GM19328 (cell line): Measurements from ENCODE around the gene CD58.
A peak's percentile ranks its signal among the peaks of the same experiment; 100 is the strongest.
"Not testable (repeated sequence)": the region's sequence is repeated elsewhere in the genome, so short reads cannot be mapped to it uniquely, and the experiment has no call there.

ENCODE experiments used
- ATAC-seq: cut with Tn5 transposase; IDR thresholded peaks from one replicate; pipeline ENCODE4 v1.9.1; 2021; ENCODE audit warnings: mild to moderate bottlenecking, moderate library complexity; ENCODE audit not compliant: unreplicated experiment

CD58 gene

GRCh38 chr1:116570358-116571214 lies at the start of gene CD58:
Gene CD58, minus strand, starts transcription at chr1:116571026. Its CDS starts 54 bp downstream, at chr1:116570972.
- ATAC-seq, result peak; percentile 65

GRCh38 chr1:116620392-116620791 lies 49.6 kb upstream of the CD58 start:
- ATAC-seq, result not testable (repeated sequence)

- not testable (repeated sequence) for ATAC-seq
Observed at GRCh38 chr1:116619106-116619505, 48.3 kb upstream of the CD58 start.

GRCh38 chr1:116617808-116618207 lies 47.0 kb upstream of the CD58 start:
- not testable (repeated sequence) for ATAC-seq

- ATAC-seq, result not testable (repeated sequence)
Observed at GRCh38 chr1:116613825-116614224, 43.0 kb upstream of the CD58 start.

- not testable (repeated sequence) for ATAC-seq
Observed at GRCh38 chr1:116609801-116610371, 39.1 kb upstream of the CD58 start.

GRCh38 chr1:116608841-116609240 lies 38.0 kb upstream of the CD58 start:
- ATAC-seq, result not testable (repeated sequence)

GRCh38 chr1:116608151-116608550 lies 37.3 kb upstream of the CD58 start:
- ATAC-seq, result not testable (repeated sequence)

- ATAC-seq, result not testable (repeated sequence)
Observed at GRCh38 chr1:116607463-116607862, 36.6 kb upstream of the CD58 start.

GRCh38 chr1:116606067-116606466 lies 35.2 kb upstream of the CD58 start:
- ATAC-seq, result not testable (repeated sequence)

GRCh38 chr1:116605315-116605714 lies 34.5 kb upstream of the CD58 start:
- ATAC-seq, result no peak

GRCh38 chr1:116604408-116604807 lies 33.6 kb upstream of the CD58 start:
- not testable (repeated sequence) for ATAC-seq

GRCh38 chr1:116603646-116604045 lies 32.8 kb upstream of the CD58 start:
- ATAC-seq, result not testable (repeated sequence)

GRCh38 chr1:116599369-116599768 lies 28.5 kb upstream of the CD58 start:
- not testable (repeated sequence) for ATAC-seq

GRCh38 chr1:116598420-116599036 lies 27.7 kb upstream of the CD58 start:
- not testable (repeated sequence) for ATAC-seq

- ATAC-seq, result not testable (repeated sequence)
Observed at GRCh38 chr1:116597388-116597787, 26.6 kb upstream of the CD58 start.

- ATAC-seq, result not testable (repeated sequence)
Observed at GRCh38 chr1:116596742-116597307, 26.0 kb upstream of the CD58 start.

GRCh38 chr1:116595946-116596741 lies 25.3 kb upstream of the CD58 start:
- not testable (repeated sequence) for ATAC-seq

GRCh38 chr1:116595065-116595840 lies 24.4 kb upstream of the CD58 start:
- not testable (repeated sequence) for ATAC-seq

- ATAC-seq, result not testable (repeated sequence)
Observed at GRCh38 chr1:116593977-116594376, 23.2 kb upstream of the CD58 start.
